Panc1 (cell line): ENCODE results near the gene PMS1.

Experiments
- CTCF ChIP-seq: fragments of 450-650 bp; IDR thresholded peaks from 2 replicates; pipeline ENCODE4 v1.5.1; 2017; ENCODE audit warnings: mild to moderate bottlenecking
- POLR2AphosphoS5 ChIP-seq: IDR thresholded peaks from 2 replicates; pipeline ENCODE4 v1.6.1; 2012; ENCODE audit warnings: mild to moderate bottlenecking, low read depth, low read length, moderate library complexity
- SIN3A ChIP-seq: IDR thresholded peaks from 2 replicates; pipeline ENCODE4 v1.6.1; 2012; ENCODE audit warnings: low read depth, mild to moderate bottlenecking, low read length, moderate library complexity, borderline replicate concordance; ENCODE audit not compliant: insufficient read depth
- TCF7L2 ChIP-seq: IDR thresholded peaks from 2 replicates; pipeline ENCODE4 v1.6.1; 2011; ENCODE audit warnings: mild to moderate bottlenecking, low read depth, low read length, inconsistent platforms
- TF ChIP-seq, protein P1 (sequence below), 2 experiments: IDR thresholded peaks; 2 replicates each; pipeline ENCODE4 v1.6.1; 2011 to 2012; ENCODE audit warnings: low read depth in 2 of 2, control low read depth in 1 of 2, low read length in 1 of 2, mild to moderate bottlenecking in 1 of 2, moderate library complexity in 1 of 2; ENCODE audit not compliant: insufficient read depth in 1 of 2

- TF ChIP-seq CTCF = no peak
- TF ChIP-seq, protein P1, sequence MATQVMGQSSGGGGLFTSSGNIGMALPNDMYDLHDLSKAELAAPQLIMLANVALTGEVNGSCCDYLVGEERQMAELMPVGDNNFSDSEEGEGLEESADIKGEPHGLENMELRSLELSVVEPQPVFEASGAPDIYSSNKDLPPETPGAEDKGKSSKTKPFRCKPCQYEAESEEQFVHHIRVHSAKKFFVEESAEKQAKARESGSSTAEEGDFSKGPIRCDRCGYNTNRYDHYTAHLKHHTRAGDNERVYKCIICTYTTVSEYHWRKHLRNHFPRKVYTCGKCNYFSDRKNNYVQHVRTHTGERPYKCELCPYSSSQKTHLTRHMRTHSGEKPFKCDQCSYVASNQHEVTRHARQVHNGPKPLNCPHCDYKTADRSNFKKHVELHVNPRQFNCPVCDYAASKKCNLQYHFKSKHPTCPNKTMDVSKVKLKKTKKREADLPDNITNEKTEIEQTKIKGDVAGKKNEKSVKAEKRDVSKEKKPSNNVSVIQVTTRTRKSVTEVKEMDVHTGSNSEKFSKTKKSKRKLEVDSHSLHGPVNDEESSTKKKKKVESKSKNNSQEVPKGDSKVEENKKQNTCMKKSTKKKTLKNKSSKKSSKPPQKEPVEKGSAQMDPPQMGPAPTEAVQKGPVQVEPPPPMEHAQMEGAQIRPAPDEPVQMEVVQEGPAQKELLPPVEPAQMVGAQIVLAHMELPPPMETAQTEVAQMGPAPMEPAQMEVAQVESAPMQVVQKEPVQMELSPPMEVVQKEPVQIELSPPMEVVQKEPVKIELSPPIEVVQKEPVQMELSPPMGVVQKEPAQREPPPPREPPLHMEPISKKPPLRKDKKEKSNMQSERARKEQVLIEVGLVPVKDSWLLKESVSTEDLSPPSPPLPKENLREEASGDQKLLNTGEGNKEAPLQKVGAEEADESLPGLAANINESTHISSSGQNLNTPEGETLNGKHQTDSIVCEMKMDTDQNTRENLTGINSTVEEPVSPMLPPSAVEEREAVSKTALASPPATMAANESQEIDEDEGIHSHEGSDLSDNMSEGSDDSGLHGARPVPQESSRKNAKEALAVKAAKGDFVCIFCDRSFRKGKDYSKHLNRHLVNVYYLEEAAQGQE (IDR thresholded peaks at IDR 0.05; ENCODE audit: insufficient read depth in 1 of 2, low read depth in 2 of 2, low read length in 1 of 2) = no peak
- TF ChIP-seq POLR2AphosphoS5 = no peak
- TF ChIP-seq TCF7L2 = no peak
- TF ChIP-seq SIN3A = no peak
These were observed 74.0 kb downstream of the PMS1 start for GRCh38 chr2:189858291-189858690.
